ENCODE measurements around the gene ARFGEF2.

DNA sequence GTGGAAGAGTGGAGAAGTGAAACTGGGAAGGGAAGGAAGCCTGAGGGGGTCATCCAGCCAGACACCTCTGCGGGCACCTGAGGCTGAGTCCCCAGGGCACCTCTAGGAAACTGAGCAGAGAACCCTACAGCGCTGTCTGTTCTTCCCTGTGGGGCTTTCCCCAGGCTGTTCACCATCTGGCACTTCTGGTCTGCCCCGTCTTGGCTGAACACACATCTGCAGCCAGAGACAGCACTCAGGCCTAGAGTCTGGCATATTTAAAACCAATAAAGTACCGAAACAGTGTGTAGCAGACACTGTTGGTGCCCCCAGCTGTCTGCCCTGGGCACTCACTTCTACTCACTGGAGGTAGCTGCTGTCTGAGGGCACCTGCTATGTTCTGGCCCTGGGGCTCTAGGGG lies 9.4 kb upstream of the ARFGEF2 start:
- TF ChIP-seq, protein P1, sequence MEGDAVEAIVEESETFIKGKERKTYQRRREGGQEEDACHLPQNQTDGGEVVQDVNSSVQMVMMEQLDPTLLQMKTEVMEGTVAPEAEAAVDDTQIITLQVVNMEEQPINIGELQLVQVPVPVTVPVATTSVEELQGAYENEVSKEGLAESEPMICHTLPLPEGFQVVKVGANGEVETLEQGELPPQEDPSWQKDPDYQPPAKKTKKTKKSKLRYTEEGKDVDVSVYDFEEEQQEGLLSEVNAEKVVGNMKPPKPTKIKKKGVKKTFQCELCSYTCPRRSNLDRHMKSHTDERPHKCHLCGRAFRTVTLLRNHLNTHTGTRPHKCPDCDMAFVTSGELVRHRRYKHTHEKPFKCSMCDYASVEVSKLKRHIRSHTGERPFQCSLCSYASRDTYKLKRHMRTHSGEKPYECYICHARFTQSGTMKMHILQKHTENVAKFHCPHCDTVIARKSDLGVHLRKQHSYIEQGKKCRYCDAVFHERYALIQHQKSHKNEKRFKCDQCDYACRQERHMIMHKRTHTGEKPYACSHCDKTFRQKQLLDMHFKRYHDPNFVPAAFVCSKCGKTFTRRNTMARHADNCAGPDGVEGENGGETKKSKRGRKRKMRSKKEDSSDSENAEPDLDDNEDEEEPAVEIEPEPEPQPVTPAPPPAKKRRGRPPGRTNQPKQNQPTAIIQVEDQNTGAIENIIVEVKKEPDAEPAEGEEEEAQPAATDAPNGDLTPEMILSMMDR (IDR thresholded peaks at IDR 0.05), result no peak
- no peak for TF ChIP-seq EZH2phosphoT487 (IDR thresholded peaks at IDR 0.05)

All from neural progenitor cell (in vitro differentiated cells).